H1 (cell line): Measurements from ENCODE around the gene XPOT. TPM values are rescaled to one million over a fixed set of nuclear protein-coding genes. Genes with fewer than 3 reads are reported as not detected.

ENCODE experiments used
- CTCF ChIA-PET: fragments of 300-600 bp; sonication (Branson Sonifier 250); formaldehyde crosslinking; loops from one replicate; lab custom pipeline; 2021; ENCODE audit not compliant: partially characterized antibody; lab: Charles Lee
- POLR2A ChIA-PET: fragments of 300-600 bp; sonication (Branson Sonifier 250); formaldehyde crosslinking; loops from one replicate; lab custom pipeline; 2021; ENCODE audit warnings: inconsistent platforms; ENCODE audit not compliant: partially characterized antibody; lab: Charles Lee
- DNase-seq, 2 experiments: peaks; one replicate each; pipeline versions ENCODE4 v3.0.0 to v3.0.0-alpha.2; 2010 to 2022; ENCODE audit warnings: low spot score in 2 of 2, low read depth in 1 of 2, mixed read lengths in 1 of 2
- FAIRE-seq: peaks from 2 replicates; lab custom pipeline; 2011; peaks lifted over from hg19 to GRCh38; lab: Jason Lieb, UNC
- H2AFZ ChIP-seq: 2 replicates; pipeline ENCODE4 v1.8.1; 2012; ENCODE audit warnings: low read length, inconsistent platforms
- H2AK5ac ChIP-seq: 2 replicates; pipeline ENCODE4 v1.6.1; 2013; ENCODE audit warnings: low read depth, low read length
- H2BK120ac ChIP-seq: replicated peaks from 2 replicates; pipeline ENCODE3; 2013; ENCODE audit warnings: low read depth, low read length, inconsistent platforms
- H2BK12ac ChIP-seq: 2 replicates; pipeline ENCODE4 v1.6.1; 2013; ENCODE audit warnings: low read depth, low read length
- H2BK15ac ChIP-seq: 2 replicates; pipeline ENCODE4 v1.6.1; 2013; ENCODE audit warnings: low read length
- H2BK20ac ChIP-seq: 2 replicates; pipeline ENCODE4 v1.6.1; 2013; ENCODE audit warnings: low read length
- H2BK5ac ChIP-seq: 2 replicates; pipeline ENCODE4 v1.6.1; 2013; ENCODE audit warnings: low read depth, low read length
- H3K14ac ChIP-seq: 2 replicates; pipeline ENCODE4 v1.6.1; 2013; ENCODE audit warnings: inconsistent platforms; ENCODE audit not compliant: insufficient read length
- H3K18ac ChIP-seq: 2 replicates; pipeline ENCODE4 v1.6.1; 2013; ENCODE audit warnings: low read length; ENCODE audit errors: extremely low read depth
- H3K23ac ChIP-seq: 2 replicates; pipeline ENCODE4 v1.6.1; 2013; ENCODE audit warnings: inconsistent platforms; ENCODE audit not compliant: insufficient read length
- H3K23me2 ChIP-seq: 2 replicates; pipeline ENCODE4 v1.6.1; 2013; ENCODE audit warnings: low read depth, low read length
- H3K27ac ChIP-seq: 2 replicates; pipeline ENCODE4 v1.6.1; 2011; ENCODE audit warnings: low read depth, low read length, inconsistent platforms
- H3K27me3 ChIP-seq, 4 experiments: replicated peaks in 1 of 4; 1 replicate in 1 of 4; 2 replicates in 3 of 4; pipeline versions ENCODE4 v1.6.1 to v1.8.1; 2011 to 2013; ENCODE audit warnings: low read length in 3 of 4, mild to moderate bottlenecking in 3 of 4, inconsistent platforms in 2 of 4, mixed read lengths in 2 of 4, moderate library complexity in 1 of 4; ENCODE audit not compliant: control insufficient read depth in 3 of 4, insufficient read depth in 3 of 4; ENCODE audit errors: extremely low read depth in 1 of 4
- H3K36me3 ChIP-seq, 4 experiments: 2 replicates each; pipeline versions ENCODE4 v1.6.1 to v1.8.1; 2011 to 2013; ENCODE audit warnings: mild to moderate bottlenecking in 4 of 4, low read length in 3 of 4, moderate library complexity in 2 of 4, control low read depth in 1 of 4, inconsistent platforms in 1 of 4; ENCODE audit not compliant: insufficient read depth in 4 of 4, control insufficient read depth in 2 of 4
- H3K4ac ChIP-seq: replicated peaks from 2 replicates; pipeline ENCODE3; 2013; ENCODE audit warnings: low read length, low read depth, mixed read lengths, inconsistent platforms; ENCODE audit not compliant: insufficient read length
- H3K4me1 ChIP-seq, 4 experiments: replicated peaks in 1 of 4; 1 replicate in 1 of 4; 2 replicates in 3 of 4; pipeline versions ENCODE4 v1.6.1 to v1.8.1; 2011 to 2013; ENCODE audit warnings: low read length in 3 of 4, inconsistent platforms in 2 of 4, mixed read lengths in 1 of 4; ENCODE audit not compliant: insufficient read depth in 4 of 4, control insufficient read depth in 3 of 4
- H3K4me2 ChIP-seq, 2 experiments: 2 replicates each; pipeline versions ENCODE4 v1.6.1 to v1.8.1; 2011 to 2013; ENCODE audit warnings: low read depth in 2 of 2, low read length in 2 of 2, control low read depth in 1 of 2, inconsistent platforms in 1 of 2, mild to moderate bottlenecking in 1 of 2; ENCODE audit not compliant: insufficient read depth in 1 of 2
- H3K4me3 ChIP-seq, 4 experiments: fragments of 200-600, 300-600 bp in 1 of 4; sonication (generic), shearing (Covaris generic), sonication (Bioruptor Twin) in 1 of 4; 2 replicates each; pipeline versions ENCODE4 v1.5.1 to v1.8.1; 2011 to 2016; ENCODE audit warnings: low read length in 4 of 4, low read depth in 3 of 4, control low read depth in 2 of 4, inconsistent platforms in 2 of 4, mild to moderate bottlenecking in 2 of 4, mixed read lengths in 1 of 4, moderate library complexity in 1 of 4; ENCODE audit not compliant: insufficient read depth in 2 of 4; ENCODE audit errors: extremely low read depth in 1 of 4
- H3K56ac ChIP-seq: replicated peaks from 2 replicates; pipeline ENCODE3; 2013; ENCODE audit warnings: low read depth, mild to moderate bottlenecking, mixed read lengths, low read length, inconsistent platforms; ENCODE audit not compliant: insufficient read length
- H3K79me1 ChIP-seq: 2 replicates; pipeline ENCODE4 v1.6.1; 2013; ENCODE audit warnings: low read depth, low read length, control low read depth
- H3K79me2 ChIP-seq, 2 experiments: 2 replicates each; pipeline versions ENCODE4 v1.6.1 to v1.8.1; 2012 to 2013; ENCODE audit warnings: low read length in 2 of 2, mild to moderate bottlenecking in 2 of 2, inconsistent platforms in 1 of 2; ENCODE audit not compliant: insufficient read depth in 2 of 2, control insufficient read depth in 1 of 2
- H3K9ac ChIP-seq, 4 experiments: replicated peaks in 1 of 4; 1 replicate in 1 of 4; 2 replicates in 3 of 4; pipeline versions ENCODE4 v1.6.1 to v1.8.1; 2011 to 2013; ENCODE audit warnings: low read depth in 3 of 4, low read length in 3 of 4, control low read depth in 2 of 4, mild to moderate bottlenecking in 2 of 4, moderate library complexity in 2 of 4, inconsistent platforms in 1 of 4; ENCODE audit errors: extremely low read depth in 1 of 4
- H3K9me3 ChIP-seq, 2 experiments: 2 replicates each; pipeline versions ENCODE4 v1.6.1 to v1.8.1; 2012 to 2013; ENCODE audit warnings: mild to moderate bottlenecking in 2 of 2, moderate library complexity in 2 of 2, control low read depth in 1 of 2, inconsistent platforms in 1 of 2, low read depth in 1 of 2, low read length in 1 of 2, mixed read lengths in 1 of 2; ENCODE audit not compliant: insufficient read depth in 2 of 2
- H4K20me1 ChIP-seq, 2 experiments: replicated peaks in 1 of 2; 2 replicates each; pipeline versions ENCODE3 to v1.8.1; 2011 to 2013; ENCODE audit warnings: inconsistent platforms in 2 of 2, low read length in 2 of 2, mild to moderate bottlenecking in 1 of 2; ENCODE audit not compliant: insufficient read depth in 2 of 2, control insufficient read depth in 1 of 2
- H4K5ac ChIP-seq: 2 replicates; pipeline ENCODE4 v1.6.1; 2013; ENCODE audit warnings: low read length, low read depth, mixed read lengths, inconsistent platforms; ENCODE audit not compliant: insufficient read length
- H4K8ac ChIP-seq: 2 replicates; pipeline ENCODE4 v1.8.0; 2013; ENCODE audit warnings: mild to moderate bottlenecking, moderate library complexity, low read length, inconsistent platforms; ENCODE audit not compliant: insufficient read depth; ENCODE audit errors: extremely low read depth
- H4K91ac ChIP-seq: replicated peaks from 2 replicates; pipeline ENCODE3; 2013; ENCODE audit warnings: low read length, mixed read lengths, inconsistent platforms; ENCODE audit not compliant: insufficient read length
- CEBPB ChIP-seq: IDR thresholded peaks from 2 replicates; pipeline ENCODE4 v1.6.1; 2012; ENCODE audit warnings: low read depth, low read length
- TEAD4 ChIP-seq: IDR thresholded peaks from 2 replicates; pipeline ENCODE4 v1.6.1; 2012; ENCODE audit warnings: low read depth, low read length, inconsistent platforms, mixed read lengths
- WGBS, 2 experiments: shearing (Covaris generic) in 1 of 2; methylation state at CpG; one replicate each; pipeline versions ENCODE4 v1.1.6 to v1.1.7; 2013 to 2015; ENCODE audit warnings: low lambda C conversion rate in 2 of 2, mixed read lengths in 2 of 2, inconsistent platforms in 1 of 2, low coverage in 1 of 2, missing lambda C conversion rate in 1 of 2; ENCODE audit not compliant: insufficient replicate concordance in 2 of 2, insufficient coverage in 1 of 2, insufficient read length in 1 of 2; ENCODE audit errors: extremely low coverage in 1 of 2, missing lambda C conversion rate in 1 of 2; 5-methylcytosine and 5-hydroxymethylcytosine counted together
- polyA plus RNA-seq, 7 experiments: library from polyadenylated mRNA; depleted of rRNA in 3 of 7; stranded (reverse) in 5 of 7; unstranded in 2 of 7; fragments of >200 nt in 5 of 7; fragments of 200-250 nt in 2 of 7; gene quantifications; 1 replicate in 5 of 7; 2 replicates in 1 of 7; 4 replicates in 1 of 7; pipeline versions ENCODE4 v1.2.1 to v1.2.3, GENCODE V29; 2011 to 2013; ENCODE audit warnings: missing spikeins in 2 of 7, mixed read lengths in 2 of 7
- total RNA-seq: library from RNA; stranded (reverse); fragmentation: NEBNext Ultra II Directional; extraction: Animal tissue kit (Norgen Biotek cat#: 25700); gene quantifications from 2 replicates; pipeline ENCODE4 v1.2.1, GENCODE V29; 2021
- TF ChIP-seq, protein P1 (sequence below): IDR thresholded peaks from 2 replicates; pipeline ENCODE4 v1.6.1; 2012; ENCODE audit warnings: low read length, inconsistent platforms

XPOT gene
- total and polyA plus RNA-seq, 2 of the 8 experiments (the other 6 are each of a cell fraction or from before 2014, with no cell fraction given), result 38.8 to 176 TPM

DNA sequence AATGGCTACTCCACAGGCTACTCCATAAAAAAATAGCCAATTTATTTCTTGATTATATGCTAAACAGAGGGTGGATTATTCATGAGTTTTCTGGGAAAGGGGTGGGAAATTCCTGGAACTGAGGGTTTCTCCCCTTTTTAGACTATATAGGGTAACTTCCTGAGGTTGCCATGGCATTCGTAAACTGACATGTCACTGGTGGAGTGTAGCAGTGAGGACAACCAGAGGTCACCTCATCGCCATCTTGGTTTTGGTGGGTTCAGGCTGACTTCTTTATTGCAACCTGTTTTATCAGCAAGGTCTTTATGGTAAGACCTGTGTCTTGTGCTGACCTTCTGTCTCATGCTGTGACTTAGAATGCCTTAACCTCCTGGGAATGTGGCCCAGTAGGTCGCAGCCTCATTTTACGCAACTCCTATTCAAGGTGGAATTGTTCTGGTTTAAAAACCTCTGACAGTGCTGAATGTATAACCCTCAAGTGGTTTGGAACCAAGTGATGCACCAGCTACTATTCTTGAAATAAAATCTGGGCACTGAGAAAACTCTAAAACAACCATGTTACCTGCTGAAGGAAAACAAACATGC, 41.4 kb upstream of the XPOT start:
- Histone ChIP-seq H4K5ac (no peak overlapping the region), H2BK5ac (no peak overlapping the region), H3K79me1 (no peaks in the 10 kb centered on the region), H3K9me3 (no peaks in the 10 kb centered on the region), H3K4me1 (peaks cover 0 to 3% (median 0%) of the 10 kb centered on the region in 4 experiments; a peak in 2 of 7 replicates), H4K91ac (no peak overlapping the region), H2AFZ (no peak overlapping the region), H2BK15ac (no peak overlapping the region), H3K56ac (no peak overlapping the region), H3K23me2 (no peaks in the 10 kb centered on the region), H3K23ac (no peak overlapping the region), H4K20me1 (no peaks in the 10 kb centered on the region), H3K27me3 (no peaks in the 10 kb centered on the region), H3K4ac (no peak overlapping the region), H3K36me3 (no peaks in the 10 kb centered on the region), H3K79me2 (no peaks in the 10 kb centered on the region), H2BK20ac (no peak overlapping the region), H3K4me2 (no peak overlapping the region), H2BK12ac (no peak overlapping the region), H3K9ac (no peak overlapping the region), H3K14ac (no peak overlapping the region), H2BK120ac (no peak overlapping the region), H3K27ac (no peak overlapping the region), H3K4me3 (no peak overlapping the region), H3K18ac (no peak overlapping the region), H4K8ac (no peak overlapping the region), H2AK5ac (no peak overlapping the region)
- CTCF ChIA-PET, result interaction anchor here (0.7 kb wide), 1 partner anchor 56 kb away, joined by 4 read pairs; no protein-coding TSS in a partner anchor
- DNase-seq (no peak), FAIRE-seq (no peak)
- POLR2A ChIA-PET, result interaction anchor here (0.6 kb wide), 1 partner anchor 14 kb away, joined by 4 read pairs; no protein-coding TSS in a partner anchor
- 89% methylated on average over 4 of the region's 4 CpGs; no CpG with 5 or more reads in 1 of the 2 experiments for WGBS, 2 experiments
- TF ChIP-seq, protein P1, sequence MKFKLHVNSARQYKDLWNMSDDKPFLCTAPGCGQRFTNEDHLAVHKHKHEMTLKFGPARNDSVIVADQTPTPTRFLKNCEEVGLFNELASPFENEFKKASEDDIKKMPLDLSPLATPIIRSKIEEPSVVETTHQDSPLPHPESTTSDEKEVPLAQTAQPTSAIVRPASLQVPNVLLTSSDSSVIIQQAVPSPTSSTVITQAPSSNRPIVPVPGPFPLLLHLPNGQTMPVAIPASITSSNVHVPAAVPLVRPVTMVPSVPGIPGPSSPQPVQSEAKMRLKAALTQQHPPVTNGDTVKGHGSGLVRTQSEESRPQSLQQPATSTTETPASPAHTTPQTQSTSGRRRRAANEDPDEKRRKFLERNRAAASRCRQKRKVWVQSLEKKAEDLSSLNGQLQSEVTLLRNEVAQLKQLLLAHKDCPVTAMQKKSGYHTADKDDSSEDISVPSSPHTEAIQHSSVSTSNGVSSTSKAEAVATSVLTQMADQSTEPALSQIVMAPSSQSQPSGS, result no peak
- TF ChIP-seq CEBPB (peak; percentile 64; the same call in 1 of the 2 replicates), TEAD4 (peak; percentile 48; the same call in 1 of the 2 replicates)
